Parathyroid adenoma (tissue), 2 donors: ENCODE measurements around the gene TAS2R60.

Experiments used
- H2AFZ ChIP-seq: fragments of 300-600 bp; sonication (generic); one replicate; pipeline ENCODE4 v1.7.0; 2017; ENCODE audit warnings: antibody characterized with exemption, mild to moderate bottlenecking
- H3K27ac ChIP-seq: fragments of 300-600 bp; sonication (generic); one replicate; pipeline ENCODE4 v1.7.0; 2017
- H3K27me3 ChIP-seq: fragments of 300-600 bp; sonication (generic); one replicate; pipeline ENCODE4 v1.7.0; 2017; ENCODE audit warnings: low read length; ENCODE audit not compliant: control insufficient read depth, insufficient read depth
- H3K36me3 ChIP-seq: fragments of 300-600 bp; sonication (generic); one replicate; pipeline ENCODE4 v1.7.0; 2017; ENCODE audit warnings: low read length; ENCODE audit not compliant: control insufficient read depth, insufficient read depth
- H3K4me1 ChIP-seq: fragments of 300-600 bp; sonication (generic); one replicate; pipeline ENCODE4 v1.7.0; 2017; ENCODE audit warnings: control low read depth
- H3K4me2 ChIP-seq: fragments of 300-600 bp; sonication (generic); one replicate; pipeline ENCODE4 v1.7.0; 2017; ENCODE audit warnings: low read length
- H3K4me3 ChIP-seq: fragments of 300-600 bp; sonication (generic); one replicate; pipeline ENCODE4 v1.7.0; 2017; ENCODE audit warnings: low read depth, low read length
- H3K79me2 ChIP-seq: fragments of 300-600 bp; sonication (generic); one replicate; pipeline ENCODE4 v1.7.0; 2017; ENCODE audit warnings: control low read depth
- H3K9ac ChIP-seq: fragments of 300-600 bp; sonication (generic); one replicate; pipeline ENCODE4 v1.7.0; 2017; ENCODE audit warnings: mild to moderate bottlenecking
- H3K9me3 ChIP-seq: fragments of 300-600 bp; sonication (generic); one replicate; pipeline ENCODE4 v1.7.0; 2017; ENCODE audit warnings: low read length; ENCODE audit not compliant: control insufficient read depth
- CTCF ChIP-seq: fragments of 300-600 bp; sonication (generic); IDR thresholded peaks from one replicate; pipeline ENCODE4 v1.7.0; 2017; ENCODE audit warnings: antibody characterized with exemption, mild to moderate bottlenecking
- donor health status: primary hyperparathyroidism.

TAS2R60 gene

GRCh38 chr7:143455491-143455890 lies 12.2 kb downstream of the TAS2R60 start:
- Histone ChIP-seq H3K79me2 (no peaks in the 10 kb centered on the region), H3K9ac (no peak overlapping the region), H3K4me1 (peaks cover 4% of the 10 kb centered on the region), H3K4me3 (no peak overlapping the region), H3K27ac (no peak overlapping the region), H3K9me3 (no peaks in the 10 kb centered on the region), H3K4me2 (no peak overlapping the region), H3K36me3 (no peaks in the 10 kb centered on the region), H3K27me3 (no peaks in the 10 kb centered on the region), H2AFZ (peak overlapping the region; percentile 14)
- no peak for TF ChIP-seq CTCF

GRCh38 chr7:143455942-143456341 lies 12.7 kb downstream of the TAS2R60 start:
- no peaks in the 10 kb centered on the region for H3K27me3 ChIP-seq
- TF ChIP-seq CTCF: no peak
- H3K36me3 ChIP-seq: no peaks in the 10 kb centered on the region
- H3K4me1 ChIP-seq: peaks cover 4% of the 10 kb centered on the region
- no peak overlapping the region for H3K27ac ChIP-seq
- H3K9me3 ChIP-seq: no peaks in the 10 kb centered on the region
- H3K4me3 ChIP-seq: no peak overlapping the region
- H3K9ac ChIP-seq: no peak overlapping the region
- no peak overlapping the region for H3K4me2 ChIP-seq
- H2AFZ ChIP-seq: no peak overlapping the region
- H3K79me2 ChIP-seq: no peaks in the 10 kb centered on the region

GRCh38 chr7:143456992-143457793 lies 13.9 kb downstream of the TAS2R60 start:
- Histone ChIP-seq H3K27me3 (no peaks in the 10 kb centered on the region), H3K4me2 (no peak overlapping the region), H3K4me1 (peaks cover 4% of the 10 kb centered on the region), H3K36me3 (no peaks in the 10 kb centered on the region), H3K79me2 (no peaks in the 10 kb centered on the region), H3K27ac (no peak overlapping the region), H2AFZ (no peak overlapping the region), H3K9me3 (no peaks in the 10 kb centered on the region), H3K9ac (no peak overlapping the region), H3K4me3 (no peak overlapping the region)
- TF ChIP-seq CTCF: no peak

GRCh38 chr7:143458263-143458662 lies 15.0 kb downstream of the TAS2R60 start:
- Histone ChIP-seq H3K9me3 (no peaks in the 10 kb centered on the region), H3K27ac (no peak overlapping the region), H3K9ac (no peak overlapping the region), H2AFZ (no peak overlapping the region), H3K4me3 (no peak overlapping the region), H3K4me2 (no peak overlapping the region), H3K79me2 (no peaks in the 10 kb centered on the region), H3K4me1 (peaks cover 4% of the 10 kb centered on the region), H3K36me3 (no peaks in the 10 kb centered on the region), H3K27me3 (no peaks in the 10 kb centered on the region)
- no peak for TF ChIP-seq CTCF

GRCh38 chr7:143458681-143459080 lies 15.4 kb downstream of the TAS2R60 start:
- no peak for TF ChIP-seq CTCF
- Histone ChIP-seq H3K27ac (no peak overlapping the region), H3K27me3 (no peaks in the 10 kb centered on the region), H3K79me2 (no peaks in the 10 kb centered on the region), H3K4me2 (no peak overlapping the region), H3K9me3 (no peaks in the 10 kb centered on the region), H3K4me3 (no peak overlapping the region), H3K36me3 (no peaks in the 10 kb centered on the region), H2AFZ (no peak overlapping the region), H3K4me1 (peaks cover 4% of the 10 kb centered on the region), H3K9ac (no peak overlapping the region)
